Measurements from ENCODE around the gene TOB2.

The TOB2 gene, protein sequence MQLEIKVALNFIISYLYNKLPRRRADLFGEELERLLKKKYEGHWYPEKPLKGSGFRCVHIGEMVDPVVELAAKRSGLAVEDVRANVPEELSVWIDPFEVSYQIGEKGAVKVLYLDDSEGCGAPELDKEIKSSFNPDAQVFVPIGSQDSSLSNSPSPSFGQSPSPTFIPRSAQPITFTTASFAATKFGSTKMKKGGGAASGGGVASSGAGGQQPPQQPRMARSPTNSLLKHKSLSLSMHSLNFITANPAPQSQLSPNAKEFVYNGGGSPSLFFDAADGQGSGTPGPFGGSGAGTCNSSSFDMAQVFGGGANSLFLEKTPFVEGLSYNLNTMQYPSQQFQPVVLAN

DNA sequence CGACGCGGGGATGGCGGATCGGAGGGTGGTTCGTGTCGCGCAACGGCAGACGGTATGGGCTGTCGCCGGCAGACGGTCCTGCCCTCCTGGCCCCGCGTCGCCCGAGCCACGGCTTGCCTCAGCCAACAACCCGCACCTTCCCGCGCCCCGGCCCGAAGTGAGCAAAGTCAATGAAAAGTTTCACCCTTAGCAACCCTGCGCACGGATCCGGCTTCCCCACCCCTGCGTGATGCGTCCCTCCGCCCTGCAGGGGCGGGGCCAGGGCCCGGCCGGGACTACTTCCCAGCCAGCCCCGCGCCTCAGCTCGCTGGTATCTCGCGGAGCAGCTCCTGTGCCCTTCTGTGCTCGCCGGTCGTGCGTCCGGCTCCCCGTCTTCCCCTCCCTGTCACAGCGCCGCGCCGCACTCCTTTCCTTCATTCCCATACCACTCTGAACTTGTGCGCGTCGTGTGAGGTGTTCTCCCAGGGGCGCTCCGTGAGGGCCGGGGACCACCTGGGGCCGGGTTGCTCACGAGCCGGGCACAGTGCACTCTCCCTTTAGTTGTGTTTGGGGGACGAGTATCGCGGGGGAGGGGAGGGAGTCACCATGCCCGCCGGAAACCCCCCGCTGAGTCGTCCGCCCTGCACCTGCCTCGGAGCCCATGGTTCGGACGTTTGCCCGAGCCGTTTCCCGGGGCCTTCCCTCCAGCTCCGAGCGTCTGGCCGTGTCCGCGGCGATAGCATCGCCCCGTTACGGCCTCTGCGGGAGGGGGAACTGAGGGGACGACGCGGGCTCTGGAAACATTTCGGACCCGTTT is at the start of gene TOB2:
Gene TOB2, minus strand, starts transcription at position 163 of the 796 bp plus-strand sequence. CDS start 9,456 bp downstream, outside the sequence.
- no peak for FAIRE-seq

DNA sequence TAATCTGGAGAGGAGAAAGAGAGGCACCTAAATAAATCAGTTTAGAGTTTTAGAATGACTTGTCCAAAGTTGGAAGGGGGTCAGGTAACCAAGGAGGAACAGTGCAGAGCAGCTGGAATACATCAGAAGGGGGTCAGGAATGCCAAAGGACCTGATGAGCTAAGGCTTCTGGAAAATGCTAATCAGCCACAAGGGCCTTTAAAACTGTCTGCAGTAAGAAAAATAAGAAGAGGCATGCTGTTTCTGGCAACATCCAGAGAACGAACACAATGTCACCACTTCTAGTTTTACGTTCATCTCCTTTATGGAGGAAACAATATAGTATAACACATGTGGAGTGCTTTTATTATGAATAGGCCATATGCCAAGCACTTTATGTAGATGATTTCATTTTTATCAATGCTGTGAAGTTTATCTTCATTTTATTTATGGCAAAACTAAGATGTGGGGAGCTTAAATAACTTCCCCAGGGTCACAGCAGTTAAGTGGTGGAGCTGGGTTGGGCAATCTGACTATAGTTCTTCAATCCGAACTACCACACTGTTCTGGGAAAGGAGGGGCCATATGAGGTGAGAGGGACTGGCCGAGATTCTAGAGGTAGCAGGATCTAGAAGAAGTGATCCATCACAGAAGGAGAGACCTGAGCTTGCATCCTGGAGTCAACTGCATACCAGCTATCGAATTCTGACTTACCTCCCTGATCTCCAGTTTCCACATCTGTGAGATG is 44.9 kb upstream of the TOB2 start:
- FAIRE-seq = no peak

GRCh38 chr22:41488596-41489385 is 42.2 kb upstream of the TOB2 start:
- no peak for FAIRE-seq

- FAIRE-seq = no peak
Measured at GRCh38 chr22:41488076-41488475, 41.5 kb upstream of the TOB2 start.

DNA sequence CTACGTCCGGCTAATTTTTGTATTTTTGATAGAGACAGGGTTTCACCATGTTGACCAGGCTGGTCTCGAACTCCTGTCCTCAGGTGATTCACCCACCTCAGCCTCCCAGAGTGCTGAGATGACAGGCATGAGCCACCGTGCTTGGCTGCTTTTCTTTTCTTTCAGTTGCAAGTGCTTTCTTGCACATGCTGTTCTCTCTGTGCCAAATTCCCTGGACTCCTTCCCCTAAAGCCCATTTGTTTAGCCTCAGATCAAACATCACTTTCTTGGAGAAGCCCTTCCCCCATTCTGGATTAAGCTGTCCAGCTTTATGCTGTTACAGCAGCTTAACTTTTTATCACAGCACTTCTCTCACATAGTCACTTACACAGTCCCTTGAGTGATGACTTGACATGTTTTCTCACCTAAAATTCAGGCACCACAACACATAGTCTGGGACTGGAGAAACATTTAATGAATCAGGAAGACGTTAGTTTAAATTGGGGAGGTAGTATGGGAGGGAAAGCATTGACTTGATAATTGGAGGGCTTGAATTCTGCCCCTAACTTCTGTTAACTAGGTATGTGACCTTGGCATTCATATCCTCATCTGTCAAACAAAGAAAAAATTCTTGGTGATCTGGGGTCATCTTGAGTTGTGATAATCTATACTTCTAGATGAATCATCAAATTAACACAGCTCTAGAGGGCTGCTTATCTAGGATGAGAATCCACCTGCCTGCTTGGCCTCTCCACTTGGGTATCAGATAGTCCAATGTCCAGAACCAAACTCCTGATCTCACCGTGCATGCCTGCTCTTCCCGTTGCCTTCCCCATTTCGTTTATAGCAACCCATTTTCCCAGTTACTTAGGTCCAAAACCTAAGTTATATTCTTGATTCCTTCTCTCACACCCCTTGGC is 40.7 kb upstream of the TOB2 start:
- FAIRE-seq = no peak

- no peak for FAIRE-seq
Measured at GRCh38 chr22:41485033-41485432, 38.4 kb upstream of the TOB2 start.

- no peak for FAIRE-seq
Measured at GRCh38 chr22:41482319-41482935, 35.8 kb upstream of the TOB2 start.

DNA sequence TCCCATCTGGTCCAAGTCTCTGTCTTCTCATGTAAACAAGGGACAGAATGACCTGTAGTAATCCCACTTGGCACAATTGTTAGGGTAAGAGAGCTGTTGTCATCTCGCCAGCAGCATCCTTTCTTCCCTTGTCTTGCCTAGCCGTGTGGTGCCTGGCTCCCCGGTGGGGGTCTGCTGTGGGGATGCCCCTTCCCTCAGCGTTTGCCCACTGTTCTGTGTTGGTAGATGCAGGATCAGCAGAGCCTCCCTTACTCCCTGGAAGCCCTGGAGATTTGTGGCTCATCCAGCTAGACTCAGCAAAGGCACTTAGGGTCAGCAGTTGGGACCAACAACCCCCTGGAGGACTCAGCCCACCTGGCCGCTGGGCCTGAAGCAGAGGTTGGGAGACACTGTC is 35.3 kb upstream of the TOB2 start:
- no peak for FAIRE-seq

DNA sequence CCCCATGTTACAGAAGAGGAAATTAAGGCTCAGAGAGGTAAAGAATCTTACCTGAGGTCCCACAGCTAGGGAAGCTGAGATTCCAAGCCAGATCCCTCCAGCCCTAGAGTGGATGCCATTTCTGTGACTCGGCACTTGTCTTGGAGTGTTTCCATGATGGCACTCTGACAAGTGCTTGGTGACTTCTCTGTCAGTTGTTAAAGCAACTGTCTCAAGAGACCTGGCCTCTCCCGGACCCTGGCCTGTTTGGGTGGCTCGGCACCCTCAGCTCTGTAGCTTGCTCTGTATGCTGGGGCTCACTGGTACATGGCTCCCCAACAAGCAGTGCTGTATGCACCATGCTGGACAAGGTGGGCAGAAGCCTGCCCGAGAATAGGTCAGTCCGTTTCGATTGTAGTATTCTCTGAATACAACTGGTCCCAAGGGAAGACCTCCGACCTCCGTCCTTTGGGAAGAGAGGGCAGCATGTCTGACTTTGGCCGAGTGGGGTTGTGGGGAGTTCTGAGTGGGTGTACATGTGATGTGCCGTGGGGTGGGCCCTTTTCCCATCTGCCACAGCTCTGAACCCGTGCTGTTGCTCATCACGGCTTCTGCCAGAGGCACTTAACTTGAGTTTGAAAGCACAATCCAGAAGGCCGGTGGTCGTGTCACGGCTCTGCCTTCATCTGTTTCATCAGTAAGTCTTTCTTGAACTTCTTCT is 34.7 kb upstream of the TOB2 start:
- no peak for FAIRE-seq

DNA sequence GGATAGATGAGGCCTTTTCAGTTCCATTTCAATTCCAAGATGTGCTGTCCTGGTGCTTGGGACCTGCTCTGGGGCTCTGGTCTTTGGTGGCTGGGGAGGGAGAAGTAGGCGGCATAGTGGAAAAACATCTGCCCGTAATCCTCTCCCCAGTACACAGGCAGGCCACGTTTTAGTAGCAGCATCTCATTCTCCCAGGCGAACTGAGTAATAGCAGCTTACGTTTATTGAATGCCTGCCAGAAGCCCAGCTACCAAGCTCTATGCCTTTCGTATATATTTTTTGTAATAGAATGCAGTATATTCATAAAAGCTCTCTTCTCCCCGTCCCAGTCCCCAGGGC is 33.8 kb upstream of the TOB2 start:
- FAIRE-seq = no peak

GRCh38 chr22:41479671-41480396 is 33.2 kb upstream of the TOB2 start:
- FAIRE-seq = no peak

DNA sequence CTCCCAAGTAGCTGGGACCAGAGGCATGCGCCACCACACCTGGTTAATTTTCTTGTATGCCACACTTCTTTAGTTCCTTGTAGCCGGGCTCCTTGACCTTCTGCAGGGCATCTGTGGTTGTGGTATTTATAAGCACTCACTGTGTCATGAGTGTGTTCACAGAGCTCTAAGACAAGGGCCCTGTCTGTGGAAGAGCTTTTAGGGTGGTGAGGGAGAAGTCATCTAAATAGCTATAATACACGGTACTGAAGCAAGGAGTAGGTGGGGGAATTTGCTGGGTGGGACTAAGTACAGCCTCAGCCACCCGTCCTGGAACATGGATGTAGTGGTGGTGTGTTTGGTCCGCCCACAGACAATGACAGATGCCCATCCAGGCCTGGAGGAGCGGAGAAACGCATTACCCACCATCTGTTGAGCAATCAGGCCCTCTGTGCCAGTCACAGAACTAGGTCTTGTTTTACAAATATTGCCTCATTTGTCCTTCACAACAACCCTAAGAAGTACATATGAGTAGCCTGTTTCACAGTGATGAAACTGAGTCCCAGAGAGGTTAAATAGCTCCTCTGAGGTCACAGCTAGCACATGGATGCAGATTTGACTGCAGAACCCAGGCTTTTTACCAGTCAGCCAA is 32.4 kb upstream of the TOB2 start:
- FAIRE-seq = no peak

GRCh38 chr22:41478473-41478872 is 31.9 kb upstream of the TOB2 start:
- FAIRE-seq = no peak

GRCh38 chr22:41474872-41475451 is 28.4 kb upstream of the TOB2 start:
- no peak for FAIRE-seq

DNA sequence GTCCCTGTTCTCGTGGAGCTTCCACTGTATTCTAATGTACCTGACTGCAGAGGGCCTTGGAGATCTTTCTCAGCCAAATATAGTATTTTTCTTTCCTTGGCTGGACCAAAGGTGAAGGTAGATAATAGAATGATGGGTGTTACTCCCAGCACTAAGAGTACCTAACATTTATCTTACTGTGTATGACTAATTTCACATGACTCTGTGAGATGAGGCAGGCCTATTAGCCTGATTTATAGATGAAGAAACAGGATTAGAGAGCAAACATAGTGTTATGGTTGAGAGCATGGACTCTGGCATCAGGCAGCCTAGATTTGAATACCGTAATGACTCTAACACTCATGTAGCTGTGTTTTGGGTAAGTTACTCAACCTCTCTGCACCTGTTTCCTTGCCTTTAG is 25.0 kb upstream of the TOB2 start:
- FAIRE-seq = no peak

DNA sequence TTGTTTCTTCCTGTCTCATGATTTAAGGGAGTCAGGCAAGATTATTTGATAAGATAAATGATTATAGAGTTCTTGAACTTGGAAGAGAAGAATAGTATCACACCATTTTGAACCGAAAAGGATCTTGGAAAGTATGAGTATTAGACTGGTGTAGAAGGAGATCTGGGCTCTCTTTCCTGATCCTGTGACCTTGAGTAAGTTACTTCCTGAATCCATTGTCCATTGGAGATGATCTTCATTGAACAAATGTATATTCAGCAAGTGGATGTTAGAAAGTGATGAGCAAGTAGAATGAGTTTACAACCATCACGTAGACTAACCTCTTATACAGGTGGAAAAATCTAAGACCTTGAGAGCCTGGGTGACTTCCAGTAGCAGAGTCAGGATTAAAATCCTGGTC is 24.3 kb upstream of the TOB2 start:
- no peak for FAIRE-seq

- FAIRE-seq = no peak
Measured at GRCh38 chr22:41469218-41469851, 22.7 kb upstream of the TOB2 start.

- peak; percentile 93 for FAIRE-seq
Measured at GRCh38 chr22:41468381-41469217, 22.0 kb upstream of the TOB2 start, which contains the start of the genes ACO2 and PHF5A. Gene ACO2 (plus strand): TSS chr22:41469117. CDS start chr22:41469147, 30 bp downstream. Gene PHF5A (minus strand): TSS chr22:41468692. CDS start chr22:41468653, 39 bp downstream.

Measured in A204.1 (cell line).